Ovary (tissue), 3 donors: ENCODE results near the gene CDC25B.

ENCODE experiments used
- POLR2A ChIP-seq: fragments of 450-650 bp; IDR thresholded peaks from one replicate; pipeline ENCODE4 v1.6.1; 2017; ENCODE audit warnings: antibody characterized with exemption, mild to moderate bottlenecking, moderate library complexity
- TF ChIP-seq, protein P1 (sequence below), 3 donors: fragments of 450-650 bp in 2 of 3; fragments of 200-600 bp in 1 of 3; IDR thresholded peaks; one replicate each; pipeline versions ENCODE4 v1.5.1 to v1.8.0; 2016 to 2022; ENCODE audit warnings: antibody characterized with exemption in 3 of 3, mild to moderate bottlenecking in 1 of 3
- donor health status: DM: no; HTN: no; CAD: no.

DNA sequence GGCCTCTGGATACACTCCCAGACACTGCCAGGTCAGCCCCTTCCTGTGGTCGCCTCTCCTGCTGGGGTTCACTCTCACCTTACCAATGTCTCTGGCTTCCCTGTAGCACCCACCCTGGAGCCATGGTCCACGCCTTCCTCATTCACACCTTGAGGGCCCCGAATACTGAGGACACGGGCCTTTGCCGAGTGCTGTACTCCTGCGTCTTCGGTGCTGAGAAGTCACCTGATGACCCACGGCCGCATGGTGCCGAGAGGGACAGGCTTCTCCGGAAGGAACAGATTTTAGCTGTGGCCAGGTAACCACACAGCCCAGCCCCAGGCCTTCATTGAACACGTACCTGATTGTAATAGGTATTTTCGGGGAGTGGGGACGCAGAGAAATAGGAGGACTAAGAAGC, 25.9 kb downstream of the CDC25B start:
- no peak for TF ChIP-seq POLR2A
- TF ChIP-seq, protein P1, sequence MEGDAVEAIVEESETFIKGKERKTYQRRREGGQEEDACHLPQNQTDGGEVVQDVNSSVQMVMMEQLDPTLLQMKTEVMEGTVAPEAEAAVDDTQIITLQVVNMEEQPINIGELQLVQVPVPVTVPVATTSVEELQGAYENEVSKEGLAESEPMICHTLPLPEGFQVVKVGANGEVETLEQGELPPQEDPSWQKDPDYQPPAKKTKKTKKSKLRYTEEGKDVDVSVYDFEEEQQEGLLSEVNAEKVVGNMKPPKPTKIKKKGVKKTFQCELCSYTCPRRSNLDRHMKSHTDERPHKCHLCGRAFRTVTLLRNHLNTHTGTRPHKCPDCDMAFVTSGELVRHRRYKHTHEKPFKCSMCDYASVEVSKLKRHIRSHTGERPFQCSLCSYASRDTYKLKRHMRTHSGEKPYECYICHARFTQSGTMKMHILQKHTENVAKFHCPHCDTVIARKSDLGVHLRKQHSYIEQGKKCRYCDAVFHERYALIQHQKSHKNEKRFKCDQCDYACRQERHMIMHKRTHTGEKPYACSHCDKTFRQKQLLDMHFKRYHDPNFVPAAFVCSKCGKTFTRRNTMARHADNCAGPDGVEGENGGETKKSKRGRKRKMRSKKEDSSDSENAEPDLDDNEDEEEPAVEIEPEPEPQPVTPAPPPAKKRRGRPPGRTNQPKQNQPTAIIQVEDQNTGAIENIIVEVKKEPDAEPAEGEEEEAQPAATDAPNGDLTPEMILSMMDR (IDR thresholded peaks at IDR 0.05): no peak
